Activated B cell treated with CpG ODN at 0.5 μM for 24 hours (primary cell): ENCODE results near the gene CBFA2T3. TPM values are rescaled to one million over a fixed set of nuclear protein-coding genes. Genes with fewer than 3 reads are reported as not detected.
A peak's percentile ranks its signal among the peaks of the same experiment; 100 is the strongest.

Experiments
- ATAC-seq: fragments of 200-7000 bp; cut with Tn5 transposase; one replicate; pipeline ENCODE4 v1.10.0; 2021; ENCODE audit warnings: low read depth, mild to moderate bottlenecking, moderate library complexity
- CTCF ChIA-PET: fragments of 350-600 bp; sonication (Branson Sonifier 250); formaldehyde crosslinking; loops from one replicate; lab custom pipeline; 2021; ENCODE audit warnings: antibody characterized with exemption; lab: Charles Lee
- POLR2A ChIA-PET: fragments of 350-600 bp; sonication (Branson Sonifier 250); formaldehyde crosslinking; loops from one replicate; lab custom pipeline; 2021; ENCODE audit warnings: antibody characterized with exemption; lab: Charles Lee
- DNase-seq: peaks from one replicate; pipeline ENCODE4 v3.0.0; 2022
- H3K27ac Mint-ChIP-seq: one replicate; pipeline ENCODE4 v1.8.0; 2020; ENCODE audit warnings: mixed read lengths
- H3K27me3 Mint-ChIP-seq: one replicate; pipeline ENCODE4 v1.8.0; 2021; ENCODE audit warnings: mixed read lengths
- H3K36me3 Mint-ChIP-seq: one replicate; pipeline ENCODE4 v1.8.0; 2021; ENCODE audit warnings: low read depth, mixed read lengths
- H3K4me1 Mint-ChIP-seq: one replicate; pipeline ENCODE4 v1.8.0; 2021; ENCODE audit warnings: mixed read lengths
- H3K4me3 Mint-ChIP-seq: one replicate; pipeline ENCODE4 v1.8.0; 2020; ENCODE audit warnings: mild to moderate bottlenecking, mixed read lengths
- H3K9me3 Mint-ChIP-seq: one replicate; pipeline ENCODE4 v1.8.0; 2020; ENCODE audit warnings: mixed read lengths
- intact Hi-C: fragments of 100-400 bp; cut with micrococcal nuclease; formaldehyde crosslinking; loops from one replicate; pipeline ENCODE4 v1.15.1; 2024
- total RNA-seq: library from RNA; stranded (reverse); gene quantifications from 2 replicates; pipeline ENCODE4 v1.2.3, GENCODE V29; 2022
- TF ChIP-seq, protein P1 (sequence below): fragments of 200-600 bp; IDR thresholded peaks from one replicate; pipeline ENCODE4 v1.8.0; 2022; ENCODE audit warnings: antibody characterized with exemption, mild to moderate bottlenecking

Gene CBFA2T3
- total RNA-seq, 1 donor from 2014 or later, result 63.3 TPM

DNA sequence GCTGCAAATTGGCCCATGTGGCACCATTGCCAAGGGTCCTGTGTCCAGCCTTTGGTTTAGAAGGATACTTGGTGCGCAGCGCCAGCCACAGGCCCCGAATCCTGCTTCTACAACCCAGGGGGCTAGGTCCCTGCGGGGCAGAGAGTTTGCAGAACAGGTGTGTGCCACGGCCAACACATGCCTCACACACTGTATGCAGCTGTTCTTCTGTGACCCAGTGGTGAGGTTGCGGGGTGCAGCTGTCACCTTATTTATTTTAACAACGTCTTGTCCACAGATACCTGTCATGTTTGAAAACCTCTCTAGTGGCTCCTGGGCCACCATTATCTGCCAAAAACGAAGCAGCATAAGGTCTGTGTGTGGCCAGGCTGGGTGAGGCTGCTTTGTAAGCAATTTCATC is 11.6 kb downstream of the CBFA2T3 start:
- intact Hi-C loops, result loop anchor here (5.0 kb wide), 2 partner anchors 152 to 313 kb away; partner anchors contain the start of gene CYBA
- ChIA-PET CTCF (no interaction called here), POLR2A (interaction anchor here (0.6 to 10.8 kb wide), 7 partner anchors 9 to 716 kb away, joined by 4 to 165 read pairs (median 6); partner anchors contain the start of gene CBFA2T3)
- H3K27ac Mint-ChIP-seq, result peak overlapping the region; percentile 84
- DNase-seq (no peak), ATAC-seq (no peak)
- H3K4me1 Mint-ChIP-seq, result peaks cover 65% of the 10 kb centered on the region
- H3K9me3 Mint-ChIP-seq, result no peaks in the 10 kb centered on the region
- TF ChIP-seq, protein P1, sequence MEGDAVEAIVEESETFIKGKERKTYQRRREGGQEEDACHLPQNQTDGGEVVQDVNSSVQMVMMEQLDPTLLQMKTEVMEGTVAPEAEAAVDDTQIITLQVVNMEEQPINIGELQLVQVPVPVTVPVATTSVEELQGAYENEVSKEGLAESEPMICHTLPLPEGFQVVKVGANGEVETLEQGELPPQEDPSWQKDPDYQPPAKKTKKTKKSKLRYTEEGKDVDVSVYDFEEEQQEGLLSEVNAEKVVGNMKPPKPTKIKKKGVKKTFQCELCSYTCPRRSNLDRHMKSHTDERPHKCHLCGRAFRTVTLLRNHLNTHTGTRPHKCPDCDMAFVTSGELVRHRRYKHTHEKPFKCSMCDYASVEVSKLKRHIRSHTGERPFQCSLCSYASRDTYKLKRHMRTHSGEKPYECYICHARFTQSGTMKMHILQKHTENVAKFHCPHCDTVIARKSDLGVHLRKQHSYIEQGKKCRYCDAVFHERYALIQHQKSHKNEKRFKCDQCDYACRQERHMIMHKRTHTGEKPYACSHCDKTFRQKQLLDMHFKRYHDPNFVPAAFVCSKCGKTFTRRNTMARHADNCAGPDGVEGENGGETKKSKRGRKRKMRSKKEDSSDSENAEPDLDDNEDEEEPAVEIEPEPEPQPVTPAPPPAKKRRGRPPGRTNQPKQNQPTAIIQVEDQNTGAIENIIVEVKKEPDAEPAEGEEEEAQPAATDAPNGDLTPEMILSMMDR, result no peak
- no peak overlapping the region for H3K4me3 Mint-ChIP-seq
- H3K27me3 Mint-ChIP-seq, result no peaks in the 10 kb centered on the region
- H3K36me3 Mint-ChIP-seq, result peaks cover 23% of the 10 kb centered on the region

DNA sequence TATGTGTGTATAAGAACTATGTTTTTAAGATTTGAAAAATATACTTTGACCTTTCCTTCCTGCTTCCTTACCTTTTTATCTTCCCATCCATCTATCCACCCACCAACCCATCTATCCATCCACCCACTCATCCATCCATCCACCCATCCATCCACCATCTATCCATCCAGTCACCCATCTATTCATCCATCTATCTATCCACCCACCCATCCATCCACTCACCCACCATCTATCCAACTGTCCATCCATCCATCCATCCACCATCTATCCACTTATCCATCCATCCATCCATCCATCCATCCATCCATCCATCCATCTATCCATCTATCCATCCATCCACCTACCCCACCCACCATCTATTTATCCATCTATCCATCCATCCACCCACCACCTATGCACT is 12.4 kb downstream of the CBFA2T3 start:
- H3K9me3 Mint-ChIP-seq, result no peaks in the 10 kb centered on the region
- intact Hi-C loops, result loop anchor here (5.0 kb wide), 2 partner anchors 153 to 312 kb away; partner anchors contain the start of gene CYBA
- ATAC-seq (no peak), DNase-seq (no peak)
- no peaks in the 10 kb centered on the region for H3K27me3 Mint-ChIP-seq
- H3K36me3 Mint-ChIP-seq, result peaks cover 28% of the 10 kb centered on the region
- TF ChIP-seq, protein P1, result no peak
- H3K4me3 Mint-ChIP-seq, result no peak overlapping the region
- H3K4me1 Mint-ChIP-seq, result peaks cover 58% of the 10 kb centered on the region
- CTCF ChIA-PET, result no interaction called here
- POLR2A ChIA-PET, result interaction anchor here (0.6 to 10.8 kb wide), 4 partner anchors 10 to 530 kb away, joined by 4 to 165 read pairs (median 6); partner anchors contain the start of gene CBFA2T3
- no peak overlapping the region for H3K27ac Mint-ChIP-seq

DNA sequence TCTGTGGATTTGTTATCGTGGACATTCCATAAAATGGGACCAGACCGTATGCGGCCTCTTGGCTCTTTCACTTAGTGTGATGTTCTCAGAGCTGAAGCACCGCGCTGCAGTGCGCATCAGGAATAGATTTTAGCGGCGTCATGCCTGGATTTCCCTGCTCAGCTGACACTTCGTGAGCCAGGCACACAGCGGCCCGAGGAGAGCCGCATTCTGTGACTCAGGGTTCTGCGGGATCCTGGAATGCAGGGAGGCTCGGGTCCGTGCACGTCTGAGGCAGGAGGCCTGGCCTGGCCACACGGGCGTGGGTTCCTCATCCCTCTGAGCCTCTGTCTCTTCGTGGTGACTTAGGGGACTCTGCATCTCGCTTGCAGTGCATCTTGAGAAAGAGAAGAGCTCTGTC is 13.4 kb downstream of the CBFA2T3 start:
- ATAC-seq, result no peak
- Mint-ChIP-seq H3K27ac (no peak overlapping the region), H3K9me3 (no peaks in the 10 kb centered on the region), H3K27me3 (no peaks in the 10 kb centered on the region), H3K36me3 (peaks cover 35% of the 10 kb centered on the region), H3K4me3 (no peak overlapping the region), H3K4me1 (peaks cover 59% of the 10 kb centered on the region)
- CTCF ChIA-PET, result no interaction called here
- POLR2A ChIA-PET, result interaction anchor here (2.4 to 10.8 kb wide), 2 partner anchors 13 to 21 kb away, joined by 6 to 165 read pairs; partner anchors contain the start of gene CBFA2T3
- intact Hi-C loops, result no loop called here
- no peak for DNase-seq
- TF ChIP-seq, protein P1, result no peak

DNA sequence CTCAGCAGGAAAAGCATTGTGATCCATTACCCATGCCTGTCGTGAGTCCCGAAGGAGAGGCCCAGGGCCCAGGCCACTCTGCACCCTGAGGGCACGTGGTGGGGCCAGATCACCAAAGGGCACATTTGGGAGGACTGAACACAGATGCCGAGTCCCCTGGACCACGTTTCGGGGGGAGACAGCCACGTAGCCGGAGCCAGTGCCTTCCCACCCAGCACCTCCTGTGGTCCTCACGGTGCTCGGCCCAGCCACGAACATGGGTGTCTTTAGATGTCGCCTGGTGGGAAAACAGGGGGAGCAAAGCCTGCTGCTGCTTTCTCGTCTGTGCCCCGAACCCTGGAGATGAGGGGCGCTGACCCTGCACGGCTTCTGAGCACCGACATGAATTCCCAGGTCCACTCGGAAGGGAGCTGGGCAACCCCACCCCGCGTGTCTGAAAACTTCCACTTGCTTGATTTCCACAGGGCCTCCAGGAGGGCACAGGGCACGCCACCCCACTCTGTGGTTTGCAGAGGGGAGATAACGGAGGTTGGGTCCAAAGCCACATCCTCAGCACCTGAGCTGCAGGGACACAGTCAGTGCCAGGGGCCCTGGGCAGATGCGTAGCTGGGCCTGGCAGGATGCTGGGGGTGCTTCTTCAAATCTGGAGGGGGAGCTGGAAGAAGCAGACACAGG is 14.4 kb downstream of the CBFA2T3 start:
- DNase-seq, result no peak
- H3K27ac Mint-ChIP-seq, result peak overlapping the region; percentile 12
- H3K9me3 Mint-ChIP-seq, result no peaks in the 10 kb centered on the region
- intact Hi-C loops, result no loop called here
- CTCF ChIA-PET, result no interaction called here
- TF ChIP-seq, protein P1, result no peak
- no peak for ATAC-seq
- H3K4me3 Mint-ChIP-seq, result no peak overlapping the region
- H3K36me3 Mint-ChIP-seq, result peaks cover 38% of the 10 kb centered on the region
- no peaks in the 10 kb centered on the region for H3K27me3 Mint-ChIP-seq
- POLR2A ChIA-PET, result interaction anchor here (2.4 kb wide), 1 partner anchor 14 kb away, joined by 6 read pairs; the partner anchor contains the start of gene CBFA2T3
- H3K4me1 Mint-ChIP-seq, result peaks cover 60% of the 10 kb centered on the region

DNA sequence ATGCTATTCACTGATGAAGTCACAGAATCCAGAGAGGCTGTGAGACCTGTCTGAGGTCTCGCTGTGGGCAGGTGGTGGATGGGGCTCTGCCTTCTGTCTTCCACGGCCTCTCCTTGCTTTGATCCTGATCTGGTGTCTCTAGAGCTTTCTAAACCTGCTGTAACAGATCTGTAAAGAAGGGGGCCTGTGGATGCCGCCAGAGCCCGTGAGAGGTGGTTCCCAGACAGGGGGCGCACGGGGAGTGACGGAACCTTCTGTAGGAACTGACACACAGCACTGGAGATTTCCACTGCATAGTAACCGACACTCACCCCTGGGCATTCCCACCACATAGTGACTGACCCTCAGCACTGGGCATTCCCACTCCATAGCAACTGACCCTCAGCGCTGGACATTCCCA is 16.0 kb downstream of the CBFA2T3 start:
- ChIA-PET POLR2A (no interaction called here), CTCF (no interaction called here)
- Mint-ChIP-seq H3K27me3 (no peaks in the 10 kb centered on the region), H3K9me3 (no peaks in the 10 kb centered on the region), H3K36me3 (peaks cover 41% of the 10 kb centered on the region), H3K27ac (no peak overlapping the region), H3K4me3 (no peak overlapping the region), H3K4me1 (peaks cover 52% of the 10 kb centered on the region)
- ATAC-seq (no peak), DNase-seq (no peak)
- intact Hi-C loops, result no loop called here
- TF ChIP-seq, protein P1, result no peak
